PC-3 (cell line): Measurements from ENCODE around the gene CCR5AS.

Source experiments
- ATAC-seq: fragments of 200-7000 bp; cut with Tn5 transposase; 2 replicates; pipeline ENCODE4 v1.9.1; 2020; ENCODE audit warnings: mild to moderate bottlenecking, moderate library complexity
- BruUV-seq: library from RNA; stranded (reverse); fragments of 400-500 nt; replicated peaks from 2 replicates; lab custom pipeline; 2021; lab: Mats Ljungman, UMichigan
- CTCF ChIA-PET: fragments of 300-600 bp; sonication (Branson Sonifier 250); formaldehyde crosslinking; loops from one replicate; lab custom pipeline; 2022; ENCODE audit warnings: antibody characterized with exemption; lab: Charles Lee
- POLR2A ChIA-PET: fragments of 300-600 bp; sonication (Branson Sonifier 250); formaldehyde crosslinking; loops from one replicate; lab custom pipeline; 2022; ENCODE audit warnings: antibody characterized with exemption; ENCODE audit not compliant: unreplicated experiment; lab: Charles Lee
- DNase-seq: peaks from one replicate; pipeline ENCODE4 v3.0.0-alpha.2; 2015
- H2AFZ ChIP-seq: fragments of 300-600 bp; sonication (generic); 2 replicates; pipeline ENCODE4 v1.6.0; 2016; ENCODE audit warnings: antibody characterized with exemption, low read length
- H3F3A ChIP-seq: fragments of 300-600 bp; sonication (generic); one replicate; pipeline ENCODE4 v1.6.0; 2017; ENCODE audit warnings: antibody characterized with exemption, low read length, control low read depth, mild to moderate bottlenecking; ENCODE audit not compliant: unreplicated experiment
- H3K27ac ChIP-seq: fragments of 300-600 bp; sonication (generic); 2 replicates; pipeline ENCODE4 v1.5.1; 2016; ENCODE audit warnings: mild to moderate bottlenecking, low read length
- H3K27me3 ChIP-seq: fragments of 300-600 bp; sonication (generic); 2 replicates; pipeline ENCODE4 v1.6.1; 2016; ENCODE audit warnings: low read length, mixed read lengths
- H3K36me3 ChIP-seq: fragments of 300-600 bp; sonication (generic); 2 replicates; pipeline ENCODE4 v1.6.1; 2016; ENCODE audit warnings: low read depth, mixed run types, low read length, mixed read lengths
- H3K4me1 ChIP-seq: fragments of 300-600 bp; sonication (generic); 2 replicates; pipeline ENCODE4 v1.5.1; 2016; ENCODE audit warnings: low read length; ENCODE audit not compliant: insufficient read depth
- H3K4me2 ChIP-seq: fragments of 300-600 bp; sonication (generic); 2 replicates; pipeline ENCODE4 v1.6.0; 2016; ENCODE audit warnings: low read length
- H3K4me3 ChIP-seq: fragments of 300-600 bp; sonication (generic); 2 replicates; pipeline ENCODE4 v1.5.1; 2016; ENCODE audit warnings: mild to moderate bottlenecking, low read length, mixed read lengths
- H3K79me2 ChIP-seq: fragments of 300-600 bp; sonication (generic); 2 replicates; pipeline ENCODE4 v1.6.1; 2017; ENCODE audit warnings: low read length, mixed read lengths
- H3K9ac ChIP-seq: fragments of 300-600 bp; sonication (generic); 2 replicates; pipeline ENCODE4 v1.6.0; 2016; ENCODE audit warnings: mild to moderate bottlenecking, low read length
- H3K9me2 ChIP-seq: fragments of 300-600 bp; sonication (generic); replicated peaks from 2 replicates; pipeline ENCODE4 v1.6.1; 2016; ENCODE audit warnings: mixed run types, low read length, mixed read lengths
- H3K9me3 ChIP-seq: fragments of 300-600 bp; sonication (generic); 2 replicates; pipeline ENCODE4 v1.6.1; 2016; ENCODE audit warnings: low read length, mixed read lengths
- H4K20me1 ChIP-seq: fragments of 300-600 bp; sonication (generic); 2 replicates; pipeline ENCODE4 v1.6.1; 2016; ENCODE audit warnings: low read length, mixed read lengths
- CTCF ChIP-seq: fragments of 300-600 bp; sonication (generic); conservative IDR thresholded peaks from 2 replicates; pipeline ENCODE4 v1.5.1; 2017; ENCODE audit warnings: antibody characterized with exemption, low read depth, mild to moderate bottlenecking, low read length
- EZH2 ChIP-seq: fragments of 300-600 bp; sonication (generic); IDR thresholded peaks from one replicate; pipeline ENCODE4 v1.6.1; 2017; ENCODE audit warnings: antibody characterized with exemption, mild to moderate bottlenecking, low read length; ENCODE audit not compliant: unreplicated experiment
- EZH2phosphoT487 ChIP-seq: fragments of 300-600 bp; sonication (generic); IDR thresholded peaks from 2 replicates; pipeline ENCODE4 v1.6.1; 2018; ENCODE audit warnings: mild to moderate bottlenecking, antibody characterized with exemption, low read length, borderline replicate concordance
- intact Hi-C: fragments of 100-400 bp; cut with micrococcal nuclease; formaldehyde crosslinking; loops from 2 replicates; pipeline ENCODE4 v1.9.0; 2023

The CCR5AS gene

GRCh38 chr3:46318207-46318927, 88.5 kb downstream of the CCR5AS start:
- ChIA-PET CTCF (no interaction called here), POLR2A (no interaction called here)
- intact Hi-C loops = no loop called here
- Histone ChIP-seq H2AFZ (no peak overlapping the region), H3K27me3 (no peaks in the 10 kb centered on the region), H3K9ac (no peak overlapping the region), H3K9me3 (no peaks in the 10 kb centered on the region), H3K4me3 (no peak overlapping the region), H3K9me2 (no peaks in the 10 kb centered on the region), H3K4me2 (no peak overlapping the region), H3K79me2 (no peaks in the 10 kb centered on the region), H3K4me1 (no peaks in the 10 kb centered on the region), H3K27ac (no peak overlapping the region), H3F3A (no peaks in the 10 kb centered on the region), H4K20me1 (no peaks in the 10 kb centered on the region), H3K36me3 (no peaks in the 10 kb centered on the region)
- no TSS peak for BruUV-seq
- no peak for TF ChIP-seq EZH2phosphoT487
- TF ChIP-seq CTCF = no peak
- TF ChIP-seq EZH2 = no peak
- DNase-seq (no peak), ATAC-seq (no peak)

GRCh38 chr3:46316206-46316605, 90.7 kb downstream of the CCR5AS start:
- H3K4me3 ChIP-seq = no peak overlapping the region
- no peaks in the 10 kb centered on the region for H3K79me2 ChIP-seq
- TF ChIP-seq EZH2 = no peak
- TF ChIP-seq CTCF = no peak
- no peak for TF ChIP-seq EZH2phosphoT487
- H3K4me1 ChIP-seq = peaks cover 13% of the 10 kb centered on the region
- no peaks in the 10 kb centered on the region for H3K9me2 ChIP-seq
- ChIA-PET CTCF (no interaction called here), POLR2A (no interaction called here)
- H4K20me1 ChIP-seq = no peaks in the 10 kb centered on the region
- BruUV-seq = no TSS peak
- ATAC-seq (no peak), DNase-seq (no peak)
- H3K9me3 ChIP-seq = no peaks in the 10 kb centered on the region
- H2AFZ ChIP-seq = no peak overlapping the region
- no peak overlapping the region for H3K27ac ChIP-seq
- no peaks in the 10 kb centered on the region for H3K36me3 ChIP-seq
- H3K4me2 ChIP-seq = no peak overlapping the region
- no peak overlapping the region for H3K9ac ChIP-seq
- intact Hi-C loops = no loop called here
- H3K27me3 ChIP-seq = no peaks in the 10 kb centered on the region
- H3F3A ChIP-seq = no peaks in the 10 kb centered on the region

DNA sequence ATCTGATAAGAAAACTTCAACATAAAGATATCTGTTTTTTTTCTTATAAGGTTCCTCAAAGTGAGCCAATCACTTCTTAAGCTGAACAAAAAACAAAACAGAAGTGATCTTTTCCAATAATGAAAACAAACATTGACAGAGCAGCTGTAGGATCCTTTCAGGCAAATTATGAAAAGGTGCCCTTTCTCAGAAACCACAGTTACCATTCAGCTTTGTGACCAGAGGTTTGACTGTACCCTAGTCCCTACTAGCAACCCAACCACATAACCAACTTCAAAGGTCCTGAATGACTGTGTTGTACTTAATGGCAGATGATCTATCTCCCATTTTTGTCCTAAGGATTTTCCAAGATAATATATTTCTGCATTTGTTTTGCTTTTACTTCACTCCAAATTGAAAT, 92.3 kb downstream of the CCR5AS start:
- Histone ChIP-seq H3K27me3 (no peaks in the 10 kb centered on the region), H3K79me2 (no peaks in the 10 kb centered on the region), H3K4me2 (no peak overlapping the region), H4K20me1 (no peaks in the 10 kb centered on the region), H3K9ac (no peak overlapping the region), H3F3A (no peaks in the 10 kb centered on the region), H3K36me3 (no peaks in the 10 kb centered on the region), H3K9me3 (no peaks in the 10 kb centered on the region), H3K4me1 (peaks cover 13% of the 10 kb centered on the region), H3K27ac (no peak overlapping the region), H3K4me3 (no peak overlapping the region), H3K9me2 (no peaks in the 10 kb centered on the region), H2AFZ (no peak overlapping the region)
- CTCF ChIA-PET = no interaction called here
- POLR2A ChIA-PET = no interaction called here
- ATAC-seq (no peak), DNase-seq (no peak)
- TF ChIP-seq EZH2 (no peak), CTCF (no peak), EZH2phosphoT487 (no peak)
- intact Hi-C loops = no loop called here
- no TSS peak for BruUV-seq
